Keratinocyte (primary cell): ENCODE results near the gene CHMP1B. TPM values are rescaled to one million over a fixed set of nuclear protein-coding genes. Genes with fewer than 3 reads are reported as not detected.
A peak's percentile ranks its signal among the peaks of the same experiment; 100 is the strongest.

Experiments
- DNase-seq: peaks from one replicate; pipeline ENCODE4 v3.0.0-alpha.2; 2011; ENCODE audit warnings: low read depth, missing footprints, low spot score
- FAIRE-seq: peaks from 2 replicates; lab custom pipeline; 2011; peaks lifted over from hg19 to GRCh38; lab: Jason Lieb, UNC
- H2AFZ ChIP-seq: 2 replicates; pipeline ENCODE4 v1.6.0; 2012; ENCODE audit warnings: low read length, control low read depth, inconsistent platforms; ENCODE audit not compliant: control insufficient read depth
- H3K27ac ChIP-seq: 2 replicates; pipeline ENCODE4 v1.5.1; 2011; ENCODE audit warnings: low read length; ENCODE audit not compliant: control insufficient read depth, insufficient read depth
- H3K27me3 ChIP-seq: 3 replicates; pipeline ENCODE4 v1.6.0; 2011; ENCODE audit warnings: low read length; ENCODE audit not compliant: control insufficient read depth, insufficient read depth; ENCODE audit errors: extremely low read depth
- H3K36me3 ChIP-seq, 2 experiments: 2 replicates in 1 of 2; 3 replicates in 1 of 2; pipeline ENCODE4 v1.5.1; 2011; ENCODE audit warnings: low read length in 2 of 2, mild to moderate bottlenecking in 1 of 2; ENCODE audit not compliant: control insufficient read depth in 2 of 2, insufficient read depth in 2 of 2; ENCODE audit errors: extremely low read depth in 1 of 2
- H3K4me1 ChIP-seq: 3 replicates; pipeline ENCODE4 v1.5.1; 2011; ENCODE audit warnings: low read length; ENCODE audit not compliant: control insufficient read depth, insufficient read depth; ENCODE audit errors: extremely low read depth
- H3K4me2 ChIP-seq: 3 replicates; pipeline ENCODE4 v1.6.0; 2011; ENCODE audit warnings: low read depth, low read length; ENCODE audit not compliant: control insufficient read depth, insufficient read depth; ENCODE audit errors: extremely low read depth
- H3K4me3 ChIP-seq, 3 experiments: fragments of 200-600 bp in 1 of 3; sonication (generic) in 1 of 3; 2 replicates in 2 of 3; 3 replicates in 1 of 3; pipeline ENCODE4 v1.5.1; 2011 to 2016; ENCODE audit warnings: low read length in 3 of 3, mild to moderate bottlenecking in 3 of 3, control low read depth in 2 of 3, inconsistent platforms in 1 of 3, low read depth in 1 of 3, mixed read lengths in 1 of 3, mixed run types in 1 of 3, moderate library complexity in 1 of 3; ENCODE audit not compliant: control insufficient read depth in 2 of 3, insufficient read depth in 2 of 3; ENCODE audit errors: extremely low read depth in 1 of 3
- H3K79me2 ChIP-seq: 2 replicates; pipeline ENCODE4 v1.6.0; 2012; ENCODE audit warnings: low read length; ENCODE audit not compliant: control insufficient read depth, insufficient read depth
- H3K9ac ChIP-seq: 3 replicates; pipeline ENCODE4 v1.6.0; 2011; ENCODE audit warnings: low read length; ENCODE audit not compliant: control insufficient read depth, insufficient read depth; ENCODE audit errors: extremely low read depth
- H3K9me1 ChIP-seq: 3 replicates; pipeline ENCODE4 v1.6.0; 2011; ENCODE audit warnings: low read length; ENCODE audit not compliant: control insufficient read depth, insufficient read depth; ENCODE audit errors: extremely low read depth
- H3K9me3 ChIP-seq: 2 replicates; pipeline ENCODE4 v1.5.1; 2012; ENCODE audit warnings: low read depth, low read length; ENCODE audit not compliant: control insufficient read depth
- H4K20me1 ChIP-seq: 3 replicates; pipeline ENCODE4 v1.6.0; 2011; ENCODE audit warnings: low read length; ENCODE audit not compliant: control insufficient read depth, insufficient read depth; ENCODE audit errors: extremely low read depth
- CTCF ChIP-seq, 3 experiments: IDR thresholded peaks in 1 of 3; conservative IDR thresholded peaks in 1 of 3; optimal IDR thresholded peaks in 1 of 3; 2 replicates in 2 of 3; 3 replicates in 1 of 3; pipeline versions ENCODE3 to v1.5.1; 2011; ENCODE audit warnings: low read length in 3 of 3, mild to moderate bottlenecking in 3 of 3, moderate library complexity in 2 of 3, control low read depth in 1 of 3, inconsistent platforms in 1 of 3; ENCODE audit not compliant: insufficient read depth in 2 of 3; ENCODE audit errors: extremely low read depth in 1 of 3
- EZH2 ChIP-seq: IDR thresholded peaks from one replicate; pipeline ENCODE4 v1.6.1; 2012; ENCODE audit warnings: inconsistent platforms, mild to moderate bottlenecking, low read length, moderate library complexity
- dilution Hi-C: fragments of 300-500 bp; cut with MboI; formaldehyde crosslinking; loops from one replicate; pipeline ENCODE4 v1.7.0; 2020; ENCODE audit warnings: low sequenced_read_pairs; ENCODE audit not compliant: extremely low pct_ligation_motif_present
- polyA plus RNA-seq, 5 experiments: library from polyadenylated mRNA; depleted of rRNA in 3 of 5; stranded (reverse) in 3 of 5; stranded (forward) in 1 of 5; unstranded in 1 of 5; fragments of >200 nt; gene quantifications; 1 replicate in 1 of 5; 2 replicates in 3 of 5; 3 replicates in 1 of 5; pipeline versions ENCODE4 v1.2.1 to v1.2.3, GENCODE V29; 2011 to 2012; ENCODE audit warnings: missing spikeins in 2 of 5, low read depth in 1 of 5, low replicate concordance in 1 of 5

Gene CHMP1B
- polyA plus RNA-seq, 1 donor (not counting 4 experiments of a cell fraction or from before 2014, with no cell fraction given), result 54.7 TPM

GRCh38 chr18:11811009-11811408, 40.2 kb upstream of the CHMP1B start:
- Histone ChIP-seq H3K27me3 (no peaks in the 10 kb centered on the region), H3K9me3 (no peaks in the 10 kb centered on the region), H3K36me3 (no peaks in the 10 kb centered on the region), H3K79me2 (no peaks in the 10 kb centered on the region), H3K4me3 (no peak overlapping the region), H3K4me1 (peaks cover 7% of the 10 kb centered on the region), H2AFZ (no peak overlapping the region), H3K27ac (no peak overlapping the region), H4K20me1 (no peaks in the 10 kb centered on the region), H3K9me1 (no peaks in the 10 kb centered on the region), H3K4me2 (no peak overlapping the region), H3K9ac (no peak overlapping the region)
- no peak for TF ChIP-seq CTCF (optimal IDR thresholded peaks at IDR 0.05 in 1 of 3, IDR thresholded peaks at IDR 0.05 in 1 of 3, conservative IDR thresholded peaks at IDR 0.05 in 1 of 3; ENCODE audit: extremely low read depth in 1 of 3, insufficient read depth in 2 of 3, low read length in 3 of 3)
- no peak for TF ChIP-seq EZH2
- FAIRE-seq (no peak), DNase-seq (no peak)
- dilution Hi-C loops, result no loop called here

- DNase-seq, result no peak
- FAIRE-seq, result peak; percentile 9
- no peak overlapping the region for H3K9ac ChIP-seq
- no peak overlapping the region for H3K4me3 ChIP-seq
- H3K27ac ChIP-seq, result no peak overlapping the region
- no peak overlapping the region for H3K4me2 ChIP-seq
- H3K79me2 ChIP-seq, result no peaks in the 10 kb centered on the region
- H3K4me1 ChIP-seq, result no peaks in the 10 kb centered on the region
- no peaks in the 10 kb centered on the region for H3K27me3 ChIP-seq
- no peaks in the 10 kb centered on the region for H3K36me3 ChIP-seq
- no peaks in the 10 kb centered on the region for H3K9me1 ChIP-seq
- no peaks in the 10 kb centered on the region for H4K20me1 ChIP-seq
- TF ChIP-seq EZH2 (no peak), CTCF (optimal IDR thresholded peaks at IDR 0.05 in 1 of 3, IDR thresholded peaks at IDR 0.05 in 1 of 3, conservative IDR thresholded peaks at IDR 0.05 in 1 of 3; ENCODE audit: extremely low read depth in 1 of 3, insufficient read depth in 2 of 3, low read length in 3 of 3) (no peak)
- H3K9me3 ChIP-seq, result no peaks in the 10 kb centered on the region
- dilution Hi-C loops, result no loop called here
- H2AFZ ChIP-seq, result no peak overlapping the region
Measured at GRCh38 chr18:11817229-11817628, 34.0 kb upstream of the CHMP1B start.
